Peyer's patch (tissue), 4 donors: ENCODE data around the gene BRCA1.

Experiments
- POLR2A ChIP-seq, 2 donors: fragments of 450-650 bp; IDR thresholded peaks; one replicate each; pipeline ENCODE4 v1.5.1; 2017; ENCODE audit warnings: antibody characterized with exemption in 2 of 2, mild to moderate bottlenecking in 2 of 2, moderate library complexity in 2 of 2
- TF ChIP-seq, protein P1 (sequence below), 6 experiments: fragments of 450-650 bp in 4 of 6; fragments of 200-600 bp in 2 of 6; sonication (generic) in 1 of 6; IDR thresholded peaks; one replicate each; pipeline ENCODE4 v1.5.1; 2017 to 2019; ENCODE audit warnings: antibody characterized with exemption in 6 of 6, mild to moderate bottlenecking in 3 of 6, moderate library complexity in 1 of 6

DNA sequence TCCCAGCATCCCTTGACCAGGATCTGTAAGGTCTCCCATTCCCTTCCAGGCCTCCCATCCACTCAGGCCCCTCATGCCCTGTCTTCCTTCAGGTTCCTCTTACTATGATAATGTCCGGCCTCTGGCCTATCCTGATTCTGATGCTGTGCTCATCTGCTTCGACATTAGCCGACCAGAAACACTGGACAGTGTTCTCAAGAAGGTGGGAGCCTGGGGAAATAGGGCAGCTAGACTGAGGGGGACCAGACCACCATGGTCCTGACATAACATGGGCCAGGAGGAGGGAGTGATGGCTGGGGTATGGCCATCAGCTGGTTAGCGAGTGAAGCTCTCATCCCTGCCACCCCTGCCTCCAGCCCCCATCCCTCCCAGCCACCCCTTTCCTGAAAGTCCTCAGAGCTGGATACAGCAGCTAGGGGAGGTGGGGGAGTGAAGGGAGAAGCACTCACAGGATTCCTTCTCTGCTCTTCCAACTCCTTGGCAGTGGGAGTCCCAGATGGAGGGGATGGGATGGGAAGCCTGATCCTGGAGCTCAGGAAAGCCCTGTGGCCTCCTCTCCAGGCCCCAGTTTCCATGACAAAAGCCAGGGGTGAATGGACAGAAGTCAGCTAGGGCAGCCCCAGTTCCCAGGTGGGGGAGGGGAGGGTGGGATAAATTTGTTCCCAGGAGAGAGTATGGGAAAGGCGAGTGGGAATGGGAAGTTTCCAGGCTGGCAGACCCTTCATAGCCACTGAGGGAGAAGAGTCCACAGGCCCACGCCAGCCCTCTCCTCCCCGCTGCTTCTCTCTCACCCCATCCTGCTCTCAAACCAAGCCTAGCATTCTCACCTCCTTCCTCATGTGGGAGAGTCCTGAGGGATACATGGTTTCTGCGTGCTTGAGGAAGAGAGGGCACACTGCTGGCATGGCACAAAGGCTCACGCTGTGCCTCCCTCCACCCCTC lies 97.8 kb downstream of the BRCA1 start:
- TF ChIP-seq, protein P1, sequence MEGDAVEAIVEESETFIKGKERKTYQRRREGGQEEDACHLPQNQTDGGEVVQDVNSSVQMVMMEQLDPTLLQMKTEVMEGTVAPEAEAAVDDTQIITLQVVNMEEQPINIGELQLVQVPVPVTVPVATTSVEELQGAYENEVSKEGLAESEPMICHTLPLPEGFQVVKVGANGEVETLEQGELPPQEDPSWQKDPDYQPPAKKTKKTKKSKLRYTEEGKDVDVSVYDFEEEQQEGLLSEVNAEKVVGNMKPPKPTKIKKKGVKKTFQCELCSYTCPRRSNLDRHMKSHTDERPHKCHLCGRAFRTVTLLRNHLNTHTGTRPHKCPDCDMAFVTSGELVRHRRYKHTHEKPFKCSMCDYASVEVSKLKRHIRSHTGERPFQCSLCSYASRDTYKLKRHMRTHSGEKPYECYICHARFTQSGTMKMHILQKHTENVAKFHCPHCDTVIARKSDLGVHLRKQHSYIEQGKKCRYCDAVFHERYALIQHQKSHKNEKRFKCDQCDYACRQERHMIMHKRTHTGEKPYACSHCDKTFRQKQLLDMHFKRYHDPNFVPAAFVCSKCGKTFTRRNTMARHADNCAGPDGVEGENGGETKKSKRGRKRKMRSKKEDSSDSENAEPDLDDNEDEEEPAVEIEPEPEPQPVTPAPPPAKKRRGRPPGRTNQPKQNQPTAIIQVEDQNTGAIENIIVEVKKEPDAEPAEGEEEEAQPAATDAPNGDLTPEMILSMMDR (IDR thresholded peaks at IDR 0.05) = no peak
- no peak for TF ChIP-seq POLR2A (IDR thresholded peaks at IDR 0.05)
